GM21367 (cell line): Measurements from ENCODE around the gene UTS2.

Experiments used
- ATAC-seq: cut with Tn5 transposase; IDR thresholded peaks from one replicate; pipeline ENCODE4 v1.9.1; 2021; ENCODE audit not compliant: unreplicated experiment

Gene UTS2

GRCh38 chr1:7863756-7864328, 11.0 kb upstream of the UTS2 start:
- ATAC-seq = no peak

- ATAC-seq = no peak
Observed at GRCh38 chr1:7862211-7863060, 9.6 kb upstream of the UTS2 start.

DNA sequence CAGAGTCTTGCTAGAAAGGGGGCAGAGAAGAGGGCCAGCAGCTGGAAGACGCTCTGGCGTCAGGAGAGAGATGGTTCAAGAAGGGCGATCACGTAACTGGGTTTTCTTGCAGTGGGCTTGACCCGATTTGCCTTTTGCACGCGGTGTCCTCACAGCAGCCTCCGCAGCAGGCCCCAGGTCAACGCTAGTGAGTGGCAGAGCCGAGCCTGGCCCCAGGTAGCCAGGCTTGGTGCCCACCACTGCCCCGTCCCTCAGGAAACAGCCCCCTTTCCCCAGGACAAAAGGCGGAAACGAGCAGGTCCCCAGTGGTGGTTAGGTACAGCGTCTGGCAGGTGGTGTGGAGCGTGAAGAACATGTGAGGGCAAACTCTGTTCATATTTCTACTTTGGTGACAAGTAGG, 8.6 kb upstream of the UTS2 start:
- no peak for ATAC-seq

GRCh38 chr1:7860130-7860529, 7.3 kb upstream of the UTS2 start:
- ATAC-seq = no peak

- ATAC-seq = no peak
Observed at GRCh38 chr1:7859406-7859805, 6.5 kb upstream of the UTS2 start.

GRCh38 chr1:7857985-7858384, 5.1 kb upstream of the UTS2 start:
- no peak for ATAC-seq

GRCh38 chr1:7857000-7857399, 4.1 kb upstream of the UTS2 start:
- no peak for ATAC-seq

DNA sequence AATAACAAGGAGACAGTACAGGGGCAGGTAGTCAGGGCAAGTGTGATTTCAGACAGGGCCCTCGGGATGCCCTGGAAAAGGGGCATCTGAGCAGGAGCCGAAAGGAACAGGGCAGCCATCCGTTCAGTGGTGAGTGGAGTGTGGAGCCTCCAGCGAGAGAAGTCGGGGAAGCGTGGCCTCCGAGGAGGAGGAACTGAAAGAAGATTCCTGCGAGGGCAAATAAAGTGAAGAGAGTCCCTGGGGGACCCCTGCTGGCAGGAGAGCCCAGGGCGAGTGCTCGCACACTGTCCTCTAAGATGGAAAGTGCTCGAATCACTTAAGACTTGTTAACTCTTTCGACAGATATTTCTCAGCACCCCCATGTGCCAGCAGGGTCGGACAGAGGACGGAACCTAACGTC, 3.5 kb upstream of the UTS2 start:
- ATAC-seq = no peak

DNA sequence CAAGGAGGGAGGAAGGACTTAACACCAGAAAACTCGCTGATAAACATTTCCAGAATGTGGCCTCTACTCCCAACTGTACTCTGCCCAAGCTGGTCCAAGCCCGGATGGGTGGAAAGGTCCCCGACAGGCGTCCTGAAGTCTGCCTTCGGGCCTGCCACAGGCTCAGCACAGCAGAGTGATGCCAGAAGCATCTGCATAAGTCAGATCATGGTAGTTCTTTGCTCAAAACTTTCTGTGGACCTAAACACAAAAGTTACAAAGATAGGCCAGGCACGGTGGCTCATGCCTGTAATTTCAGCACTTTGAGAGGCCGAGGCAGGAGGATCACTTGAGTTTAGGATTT, 790 bp upstream of the UTS2 start:
- no peak for ATAC-seq

DNA sequence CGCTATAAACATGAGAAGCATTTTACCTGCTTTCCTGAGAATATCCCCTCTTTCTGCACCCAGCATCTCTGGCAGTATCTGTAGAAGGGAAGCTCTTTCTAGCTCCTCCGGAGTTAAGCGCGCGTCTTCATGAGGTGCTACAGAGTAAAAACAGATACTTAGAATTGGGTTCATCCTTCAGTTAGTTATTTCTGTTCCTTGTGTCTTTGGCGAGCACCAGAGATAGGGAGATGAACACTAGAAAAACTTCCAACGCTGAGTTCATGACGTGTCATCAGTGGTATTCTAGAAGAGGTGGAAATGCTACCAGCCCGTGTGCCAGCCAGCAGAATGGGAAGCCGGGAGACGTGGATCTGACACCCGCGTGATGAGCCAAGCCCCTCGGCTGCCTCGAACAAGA, 2.1 kb downstream of the UTS2 start:
- ATAC-seq = no peak

GRCh38 chr1:7847599-7847998, 5.3 kb downstream of the UTS2 start:
- ATAC-seq = no peak

DNA sequence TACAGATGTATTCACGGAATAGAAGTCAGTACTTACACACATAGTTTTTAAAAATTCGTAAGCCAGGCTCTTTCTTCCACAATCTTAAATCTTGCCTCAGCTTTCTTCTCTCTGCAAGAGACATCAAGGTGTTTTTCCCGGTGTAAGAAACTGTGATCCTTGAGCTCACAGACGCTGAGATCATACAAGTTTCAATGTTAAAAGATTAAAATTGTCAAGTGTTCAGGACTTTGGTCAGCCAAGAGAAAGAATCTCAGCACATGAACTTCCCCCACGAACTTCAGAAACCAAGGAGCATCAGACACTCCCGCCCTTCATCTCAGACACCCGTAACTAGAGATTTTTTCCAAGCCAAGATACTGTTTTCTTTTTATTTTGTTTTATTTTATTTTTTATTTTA, 6.2 kb downstream of the UTS2 start:
- no peak for ATAC-seq

GRCh38 chr1:7845761-7846160, 7.1 kb downstream of the UTS2 start:
- no peak for ATAC-seq

DNA sequence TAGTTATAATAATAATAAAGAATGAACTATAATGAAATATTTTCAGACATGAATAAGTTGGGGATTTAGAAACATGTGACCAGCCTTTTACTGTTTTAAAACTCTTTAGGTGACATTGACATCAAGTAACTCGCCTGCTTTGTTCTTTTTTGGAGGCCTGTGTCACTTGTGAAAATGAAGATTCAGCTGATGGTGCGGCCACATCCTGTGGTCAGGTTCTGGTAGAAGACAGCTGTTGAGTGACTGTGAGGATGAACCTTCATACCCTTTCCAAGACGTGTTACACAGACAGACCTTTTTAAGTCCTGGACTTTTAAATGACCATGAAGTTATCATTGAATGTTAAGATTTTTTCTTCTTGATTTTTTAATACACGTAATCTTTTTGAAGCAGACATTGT, 10.3 kb downstream of the UTS2 start:
- no peak for ATAC-seq

DNA sequence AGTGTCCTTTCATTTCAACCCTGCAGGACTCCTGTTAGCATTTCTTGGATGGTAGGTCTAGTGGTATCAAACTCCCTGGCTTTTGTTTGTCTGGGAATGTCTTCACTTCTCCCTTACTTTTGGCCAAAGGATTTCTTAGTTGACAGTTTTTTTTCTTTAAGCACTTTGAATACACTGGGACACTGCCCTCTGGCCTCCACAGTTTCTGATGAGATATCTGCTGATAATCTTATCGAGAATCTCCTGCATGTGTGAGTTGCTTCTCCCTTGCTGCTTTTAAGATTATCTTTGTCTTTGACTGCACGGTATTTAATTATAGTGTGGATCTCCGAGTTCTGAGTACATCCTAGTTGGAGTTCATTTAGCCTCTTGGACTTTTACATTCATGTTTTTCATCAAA, 13.3 kb downstream of the UTS2 start:
- ATAC-seq = no peak

GRCh38 chr1:7838714-7839113, 14.2 kb downstream of the UTS2 start:
- ATAC-seq = no peak

- no peak for ATAC-seq
Observed at GRCh38 chr1:7833035-7833434, 19.8 kb downstream of the UTS2 start.

- ATAC-seq = no peak
Observed at GRCh38 chr1:7831458-7831857, 21.4 kb downstream of the UTS2 start.

DNA sequence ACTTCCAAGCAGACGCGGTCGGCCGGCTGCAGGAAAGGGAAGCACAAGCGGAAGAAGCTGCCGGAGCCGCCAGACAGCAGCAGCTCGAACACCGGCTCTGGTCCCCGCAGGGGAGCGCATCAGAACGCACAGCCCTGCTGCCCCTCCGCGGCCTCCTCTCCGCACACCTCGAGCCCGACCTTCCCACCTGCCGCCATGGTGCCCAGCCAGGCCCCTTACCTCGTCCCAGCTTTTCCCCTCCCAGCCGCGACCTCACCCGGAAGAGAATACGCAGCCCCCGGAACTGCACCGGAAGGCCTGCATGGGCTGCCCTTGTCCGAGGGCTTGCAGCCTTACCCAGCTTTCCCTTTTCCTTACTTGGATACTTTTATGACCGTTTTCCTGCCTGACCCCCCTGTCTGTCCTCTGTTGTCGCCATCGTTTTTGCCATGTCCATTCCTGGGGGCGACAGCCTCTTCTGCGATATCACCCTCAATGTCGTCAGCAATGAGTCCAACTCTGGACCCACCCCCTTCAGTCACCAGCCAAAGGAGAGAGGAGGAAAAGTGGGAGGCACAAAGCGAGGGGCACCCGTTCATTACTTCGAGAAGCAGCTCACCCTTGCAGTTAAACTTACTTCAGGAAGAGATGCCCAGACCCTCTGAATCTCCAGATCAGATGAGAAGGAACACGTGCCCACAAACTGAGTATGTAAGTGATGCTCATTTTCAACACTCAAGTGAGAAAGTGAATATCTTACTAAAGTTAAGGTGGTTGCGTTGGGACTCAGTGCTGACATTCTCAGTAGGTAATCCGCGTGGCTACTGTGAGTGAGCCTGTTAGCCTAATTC, 25.5 kb downstream of the UTS2 start:
- no peak for ATAC-seq

DNA sequence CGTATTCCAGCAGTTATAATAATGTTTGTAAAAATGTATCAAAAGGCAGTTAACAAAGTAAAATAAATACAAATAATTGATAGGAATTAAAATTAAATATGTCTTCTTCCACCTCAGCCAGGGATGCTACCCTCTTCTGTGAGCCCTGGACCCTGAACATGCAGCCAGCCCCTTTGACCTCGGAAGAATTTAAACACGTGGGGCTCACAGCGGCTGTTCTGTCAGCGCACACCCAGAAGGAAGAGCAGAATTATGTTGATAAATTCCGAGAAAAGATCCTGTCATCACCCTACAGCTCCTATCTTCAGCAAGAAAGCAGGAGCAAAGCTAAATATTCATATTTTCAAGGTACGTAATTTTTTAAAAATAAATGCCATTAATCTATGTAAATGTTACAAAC, 26.5 kb downstream of the UTS2 start:
- no peak for ATAC-seq

DNA sequence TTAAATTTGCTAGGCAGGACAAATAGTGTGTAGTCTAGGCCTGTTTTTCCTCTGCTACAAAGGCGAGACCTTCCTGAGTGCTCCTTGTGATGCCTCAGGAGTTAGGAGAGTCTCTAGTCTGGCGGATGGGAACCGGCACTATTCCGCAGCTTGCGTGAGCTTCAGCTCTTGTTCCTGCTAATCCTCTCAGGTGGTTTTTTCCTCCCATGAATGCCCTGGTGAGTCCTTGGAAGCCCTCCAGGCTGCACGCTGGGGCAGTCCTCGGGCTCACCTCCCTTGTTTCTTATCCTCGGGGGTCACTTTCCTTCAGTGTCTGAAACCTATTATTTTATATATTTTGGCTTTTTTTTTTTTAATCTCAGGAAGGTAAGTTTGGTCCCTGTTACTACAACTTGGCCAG, 28.2 kb downstream of the UTS2 start:
- ATAC-seq = no peak

GRCh38 chr1:7821282-7821681, 31.6 kb downstream of the UTS2 start:
- ATAC-seq = no peak
